IPS DF 6.9 (cell line): Measurements from ENCODE around the gene AHCYL2.
"Not testable (repeated sequence)": the region's sequence is repeated elsewhere in the genome, so short reads cannot be mapped to it uniquely, and the experiment has no call there.

Experiments
- DNase-seq: peaks from one replicate; pipeline ENCODE4 v3.0.0-alpha.2; 2013; ENCODE audit warnings: low read depth, low spot score
- H3K27ac ChIP-seq: one replicate; pipeline ENCODE4 v1.5.1; 2013; ENCODE audit warnings: low read length, control low read depth
- H3K27me3 ChIP-seq: 2 replicates; pipeline ENCODE4 v1.6.1; 2013; ENCODE audit warnings: mild to moderate bottlenecking, low read length; ENCODE audit not compliant: control insufficient read depth, insufficient read depth
- H3K36me3 ChIP-seq: 2 replicates; pipeline ENCODE4 v1.6.1; 2013; ENCODE audit warnings: low read length; ENCODE audit not compliant: control insufficient read depth, insufficient read depth
- H3K4me1 ChIP-seq: 2 replicates; pipeline ENCODE4 v1.6.1; 2013; ENCODE audit warnings: low read length; ENCODE audit not compliant: control insufficient read depth, insufficient read depth
- H3K4me3 ChIP-seq: 2 replicates; pipeline ENCODE4 v1.5.1; 2013; ENCODE audit warnings: mild to moderate bottlenecking, low read length
- H3K9me3 ChIP-seq: 2 replicates; pipeline ENCODE4 v1.6.1; 2013; ENCODE audit warnings: low read length, inconsistent platforms; ENCODE audit not compliant: control insufficient read depth, insufficient read depth
- WGBS: extraction: QIAGEN DNeasy Blood & Tissue Kit; methylation state at CpG from one replicate; pipeline ENCODE4 v1.1.7; 2013; ENCODE audit warnings: mixed read lengths, missing lambda C conversion rate; ENCODE audit not compliant: insufficient read length, insufficient coverage; 5-methylcytosine and 5-hydroxymethylcytosine counted together

The AHCYL2 gene

DNA sequence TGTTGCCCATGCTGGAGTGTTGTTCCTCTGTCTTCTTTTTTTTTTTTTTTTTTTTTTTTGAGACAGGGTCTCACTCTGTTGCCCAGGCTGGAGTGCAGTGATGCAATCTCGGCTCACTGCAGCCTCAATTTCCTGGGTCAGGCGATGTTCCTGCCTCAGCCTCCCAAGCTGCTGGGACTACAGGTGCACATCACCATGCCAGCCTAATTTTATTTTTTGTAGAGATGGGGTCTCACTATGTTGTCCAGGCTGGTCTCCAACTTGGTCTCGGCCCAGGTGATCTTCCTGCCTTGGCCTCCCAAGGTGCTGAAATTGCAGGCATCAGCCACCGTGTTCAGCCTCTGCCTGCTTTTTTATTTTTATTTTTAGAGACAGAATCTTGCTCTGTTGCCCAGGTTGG is 5.7 kb upstream of the AHCYL2 start:
- not testable (repeated sequence) for H3K9me3 ChIP-seq, DNase-seq, H3K4me1 ChIP-seq, H3K36me3 ChIP-seq, H3K27me3 ChIP-seq, H3K27ac ChIP-seq, H3K4me3 ChIP-seq
- no CpG with 5 or more reads among the region's 4 CpGs for WGBS

DNA sequence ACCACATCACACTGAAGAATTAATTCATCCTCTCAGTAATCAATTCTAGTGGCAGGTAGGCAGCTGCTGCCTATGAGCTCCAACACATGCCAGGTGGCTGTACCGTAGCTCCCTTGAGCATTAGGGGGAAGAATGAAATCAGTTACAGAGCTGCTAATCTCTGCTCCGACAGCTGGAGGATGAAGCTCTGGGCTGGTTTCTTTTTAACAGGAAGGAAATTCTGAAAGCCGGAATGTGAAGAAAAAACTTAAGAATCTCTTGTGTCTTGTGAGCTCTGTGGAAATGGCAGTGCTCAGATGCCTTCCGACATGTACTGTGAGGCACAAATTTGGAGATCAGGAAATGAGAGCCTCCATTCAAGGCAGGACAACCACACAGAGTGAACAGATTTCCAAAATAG is 2.8 kb upstream of the AHCYL2 start:
- Histone ChIP-seq H3K27me3 (no peaks in the 10 kb centered on the region), H3K4me1 (no peaks in the 10 kb centered on the region; the same call in 1 of the 2 replicates), H3K9me3 (no peaks in the 10 kb centered on the region), H3K36me3 (no peaks in the 10 kb centered on the region), H3K27ac (no peak overlapping the region), H3K4me3 (no peak overlapping the region)
- no peak for DNase-seq
- no CpG with 5 or more reads among the region's 4 CpGs for WGBS

GRCh38 chr7:129225206-129225930 is 538 bp downstream of the AHCYL2 start:
- Histone ChIP-seq H3K36me3 (no peaks in the 10 kb centered on the region), H3K4me1 (no peaks in the 10 kb centered on the region; the same call in 1 of the 2 replicates), H3K27ac (no peak overlapping the region), H3K27me3 (no peaks in the 10 kb centered on the region), H3K9me3 (no peaks in the 10 kb centered on the region), H3K4me3 (peak overlapping the region; percentile 69)
- WGBS, result no CpG with 5 or more reads among the region's 60 CpGs
- DNase-seq, result no peak

GRCh38 chr7:129225931-129226572 is 1.2 kb downstream of the AHCYL2 start:
- Histone ChIP-seq H3K27me3 (no peaks in the 10 kb centered on the region), H3K36me3 (no peaks in the 10 kb centered on the region), H3K4me3 (peak overlapping the region; percentile 69; the same call in 1 of the 2 replicates), H3K4me1 (no peaks in the 10 kb centered on the region; the same call in 1 of the 2 replicates), H3K9me3 (no peaks in the 10 kb centered on the region), H3K27ac (no peak overlapping the region)
- WGBS, result no CpG with 5 or more reads among the region's 11 CpGs
- no peak for DNase-seq

DNA sequence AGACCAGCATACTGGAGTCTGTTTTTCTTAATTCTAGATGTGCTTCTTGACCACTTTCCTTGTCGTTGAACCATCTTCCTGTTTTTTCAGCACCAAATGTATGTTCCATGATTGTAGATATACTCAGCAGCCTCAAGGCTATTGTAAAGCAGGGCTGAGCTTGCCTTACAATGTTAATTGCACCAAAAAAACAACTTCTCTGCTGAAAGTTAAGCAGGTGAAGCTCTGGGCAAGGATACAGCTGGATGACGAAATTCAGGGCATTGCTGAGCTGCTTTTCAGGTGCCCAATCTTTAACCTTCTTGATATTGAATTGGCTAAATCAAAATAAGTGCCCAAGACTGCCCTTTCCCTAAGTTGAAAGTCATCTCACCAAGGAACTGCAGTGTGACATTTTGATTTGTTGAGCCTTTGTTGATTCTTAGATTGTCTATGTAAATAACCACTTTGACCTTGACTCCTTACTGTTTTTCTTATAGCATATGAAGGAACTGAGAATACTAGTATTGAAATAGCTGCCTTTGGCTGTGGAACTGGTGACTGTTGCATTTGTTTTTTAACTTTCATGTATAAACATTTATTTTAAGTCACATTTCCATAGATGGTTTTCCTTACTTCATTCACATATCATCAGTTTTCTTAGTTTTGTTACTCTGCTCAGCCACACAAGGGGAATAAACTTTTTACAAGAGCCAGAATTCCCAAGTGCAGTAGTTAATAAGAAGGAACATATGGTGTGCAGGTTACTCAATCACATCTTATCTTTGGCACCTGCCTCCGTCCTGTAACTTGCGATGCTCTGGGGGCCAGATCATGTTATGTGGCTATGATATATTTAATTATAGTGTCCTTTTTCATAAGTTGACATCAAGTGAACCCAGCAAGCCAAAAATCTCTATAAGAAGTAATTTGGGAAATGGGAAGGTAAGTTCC is 3.1 kb downstream of the AHCYL2 start:
- Histone ChIP-seq H3K4me3 (no peak overlapping the region), H3K9me3 (no peaks in the 10 kb centered on the region), H3K27me3 (no peaks in the 10 kb centered on the region), H3K36me3 (no peaks in the 10 kb centered on the region), H3K4me1 (no peaks in the 10 kb centered on the region; the same call in 1 of the 2 replicates), H3K27ac (no peak overlapping the region)
- WGBS, result no CpG with 5 or more reads among the region's 4 CpGs
- no peak for DNase-seq

DNA sequence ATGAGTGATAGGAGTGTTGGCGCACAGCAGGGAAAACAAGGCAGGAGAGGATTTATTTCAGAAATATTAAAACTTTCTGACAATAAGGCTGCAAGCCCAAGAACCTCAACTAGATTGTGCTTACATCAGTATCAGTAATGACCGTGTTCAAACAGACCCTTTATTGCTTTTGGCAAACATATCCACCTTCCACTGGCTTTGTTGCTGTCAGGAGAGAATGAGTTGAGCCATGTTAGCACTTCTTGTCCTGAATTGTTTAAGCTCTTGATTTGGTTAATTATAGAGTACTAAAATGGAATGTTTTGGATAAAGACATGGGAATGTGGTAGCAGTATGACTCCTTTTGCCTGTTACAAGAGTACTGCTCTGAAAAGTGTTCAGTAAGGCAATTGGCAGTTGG is 3.8 kb downstream of the AHCYL2 start:
- DNase-seq, result no peak
- H3K4me3 ChIP-seq, result no peak overlapping the region
- no peaks in the 10 kb centered on the region; the same call in 1 of the 2 replicates for H3K4me1 ChIP-seq
- no peaks in the 10 kb centered on the region for H3K9me3 ChIP-seq
- no peak overlapping the region for H3K27ac ChIP-seq
- no CpG with 5 or more reads among the region's 2 CpGs for WGBS
- no peaks in the 10 kb centered on the region for H3K27me3 ChIP-seq
- no peaks in the 10 kb centered on the region for H3K36me3 ChIP-seq

DNA sequence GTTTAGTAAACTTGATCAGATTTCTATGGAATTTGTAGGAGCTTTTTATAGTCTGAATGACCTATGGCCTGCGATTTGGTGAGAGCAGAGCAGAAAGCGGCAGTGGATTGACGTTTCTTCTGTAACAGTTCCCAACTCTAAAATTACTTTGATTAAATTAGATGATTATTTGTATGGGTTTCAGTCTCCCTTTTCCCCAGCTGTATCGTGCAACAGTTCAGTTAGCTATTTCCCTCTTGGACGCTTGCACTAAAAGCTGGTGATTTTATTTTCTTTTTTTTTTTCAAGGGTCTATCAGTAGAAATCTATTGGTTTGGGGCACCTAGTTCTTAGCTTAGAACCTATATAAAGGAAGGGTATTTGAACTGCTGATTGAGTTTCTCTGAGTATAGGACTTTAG is 6.8 kb downstream of the AHCYL2 start:
- Histone ChIP-seq H3K4me1 (no peaks in the 10 kb centered on the region), H3K9me3 (no peaks in the 10 kb centered on the region), H3K36me3 (no peaks in the 10 kb centered on the region), H3K4me3 (no peak overlapping the region), H3K27me3 (no peaks in the 10 kb centered on the region), H3K27ac (no peak overlapping the region)
- no peak for DNase-seq
- WGBS, result no CpG with 5 or more reads among the region's 5 CpGs

DNA sequence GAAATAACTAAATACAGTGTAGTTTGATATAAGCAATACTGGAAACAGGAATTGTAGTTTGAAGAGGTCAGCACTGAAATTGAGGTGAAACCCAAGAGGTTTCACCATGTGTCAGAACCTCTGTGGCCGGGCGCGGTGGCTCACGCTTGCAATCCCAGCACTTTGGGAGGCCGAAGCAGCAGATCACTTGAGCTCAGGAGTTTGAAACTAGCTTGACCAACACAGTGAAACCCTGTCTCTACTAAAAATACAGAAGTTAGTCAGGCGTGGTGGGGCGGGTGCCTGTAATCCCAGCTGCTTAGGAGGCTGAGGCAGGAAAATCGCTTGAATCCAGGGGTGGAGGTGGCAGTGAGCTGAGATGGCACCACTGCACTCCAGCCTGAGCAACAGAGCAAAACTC is 13.7 kb downstream of the AHCYL2 start:
- Histone ChIP-seq H3K4me3 (no peak overlapping the region), H3K36me3 (no peaks in the 10 kb centered on the region), H3K9me3 (no peaks in the 10 kb centered on the region), H3K27me3 (no peaks in the 10 kb centered on the region), H3K4me1 (no peaks in the 10 kb centered on the region), H3K27ac (no peak overlapping the region)
- no CpG with 5 or more reads among the region's 8 CpGs for WGBS
- no peak for DNase-seq

DNA sequence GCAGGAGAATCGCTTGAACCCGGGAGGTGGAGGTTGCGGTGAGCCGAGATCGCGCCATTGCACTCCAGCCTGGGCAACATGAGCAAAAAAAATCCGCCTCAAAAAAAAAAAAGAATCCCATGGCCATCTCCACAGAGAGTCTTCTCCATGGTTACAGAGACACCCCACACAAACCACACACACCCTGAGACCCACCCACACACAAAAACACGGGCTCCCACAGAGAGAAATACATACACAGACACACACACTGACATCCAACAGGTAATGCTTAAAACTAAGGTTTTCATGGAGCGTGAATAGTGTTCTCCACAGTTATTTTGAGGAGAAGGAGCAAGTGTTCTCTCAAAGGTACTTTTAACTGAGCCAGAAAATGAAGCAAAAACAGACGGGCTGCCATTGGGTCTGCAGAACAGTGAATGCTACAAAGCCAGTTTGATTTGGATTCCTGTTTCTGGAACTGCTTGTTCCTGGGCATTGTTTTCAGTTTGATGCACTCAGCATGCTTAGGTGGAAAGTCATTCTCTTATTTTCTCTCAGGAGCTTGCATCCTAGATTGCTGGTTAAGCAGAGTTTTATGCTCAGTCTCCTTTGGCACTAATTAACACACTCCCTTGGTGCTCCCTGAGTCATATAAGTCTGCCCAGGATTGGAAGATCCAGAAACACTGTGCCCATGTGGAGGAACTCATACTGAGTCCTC is 15.4 kb downstream of the AHCYL2 start:
- DNase-seq, result no peak
- H3K27me3 ChIP-seq, result no peaks in the 10 kb centered on the region
- H3K4me3 ChIP-seq, result no peak overlapping the region
- H3K9me3 ChIP-seq, result no peaks in the 10 kb centered on the region
- H3K4me1 ChIP-seq, result no peaks in the 10 kb centered on the region
- H3K27ac ChIP-seq, result no peak overlapping the region
- WGBS, result no CpG with 5 or more reads among the region's 10 CpGs
- no peaks in the 10 kb centered on the region for H3K36me3 ChIP-seq

DNA sequence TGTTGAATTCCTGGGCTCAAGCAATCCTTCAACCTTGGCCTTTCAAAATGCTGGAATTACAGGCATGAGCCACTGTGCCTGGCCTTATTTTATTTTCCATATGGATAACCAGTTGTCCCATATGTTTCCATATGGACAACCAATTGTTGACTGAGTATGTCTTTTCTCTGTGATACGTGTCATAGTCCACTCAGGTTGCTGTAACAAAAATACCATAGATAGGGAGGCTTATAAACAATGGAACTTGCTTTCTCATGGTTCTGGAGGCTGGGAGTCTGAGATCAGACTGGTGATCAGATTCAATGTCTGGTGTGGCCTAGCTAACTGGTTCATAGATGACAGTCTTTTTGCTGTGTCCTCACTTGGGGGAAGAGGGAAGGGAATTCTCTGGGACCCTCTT is 19.4 kb downstream of the AHCYL2 start:
- Histone ChIP-seq H3K27ac (no peak overlapping the region), H3K9me3 (no peaks in the 10 kb centered on the region)
- WGBS, result no CpG with 5 or more reads among the region's 1 CpG

More for the DNA sequence above, 19.4 kb downstream of the AHCYL2 start:
- H3K4me1 ChIP-seq, result no peaks in the 10 kb centered on the region
- no peak for DNase-seq
- no peak overlapping the region for H3K4me3 ChIP-seq
- H3K27me3 ChIP-seq, result no peaks in the 10 kb centered on the region
- no peaks in the 10 kb centered on the region for H3K36me3 ChIP-seq
